Nephron progenitor cell (in vitro differentiated cells): ENCODE data around the gene LRRC14B.

Experiments
- DNase-seq: peaks from one replicate; pipeline ENCODE4 v3.0.0; 2021
- H3K27ac Mint-ChIP-seq: 2 replicates; pipeline ENCODE4 v1.8.0; 2021; ENCODE audit warnings: mild to moderate bottlenecking, moderate library complexity, mixed read lengths
- H3K27me3 Mint-ChIP-seq: 2 replicates; pipeline ENCODE4 v1.8.0; 2021; ENCODE audit warnings: mild to moderate bottlenecking, low read depth, mixed read lengths; ENCODE audit not compliant: poor library complexity
- H3K36me3 Mint-ChIP-seq: 2 replicates; pipeline ENCODE4 v1.8.0; 2021; ENCODE audit warnings: low read depth, mixed read lengths
- H3K4me1 Mint-ChIP-seq: 2 replicates; pipeline ENCODE4 v1.8.0; 2021; ENCODE audit warnings: mixed read lengths
- H3K4me3 Mint-ChIP-seq: 2 replicates; pipeline ENCODE4 v1.8.0; 2021; ENCODE audit warnings: mild to moderate bottlenecking, moderate library complexity, mixed read lengths
- H3K9me3 Mint-ChIP-seq: 2 replicates; pipeline ENCODE4 v1.8.0; 2021; ENCODE audit warnings: mild to moderate bottlenecking, moderate library complexity, mixed read lengths
- TF ChIP-seq, protein P1 (sequence below): fragments of 200-600 bp; sonication (generic); IDR thresholded peaks from 2 replicates; pipeline ENCODE4 v1.5.0; 2021; ENCODE audit warnings: antibody characterized with exemption

LRRC14B gene

DNA sequence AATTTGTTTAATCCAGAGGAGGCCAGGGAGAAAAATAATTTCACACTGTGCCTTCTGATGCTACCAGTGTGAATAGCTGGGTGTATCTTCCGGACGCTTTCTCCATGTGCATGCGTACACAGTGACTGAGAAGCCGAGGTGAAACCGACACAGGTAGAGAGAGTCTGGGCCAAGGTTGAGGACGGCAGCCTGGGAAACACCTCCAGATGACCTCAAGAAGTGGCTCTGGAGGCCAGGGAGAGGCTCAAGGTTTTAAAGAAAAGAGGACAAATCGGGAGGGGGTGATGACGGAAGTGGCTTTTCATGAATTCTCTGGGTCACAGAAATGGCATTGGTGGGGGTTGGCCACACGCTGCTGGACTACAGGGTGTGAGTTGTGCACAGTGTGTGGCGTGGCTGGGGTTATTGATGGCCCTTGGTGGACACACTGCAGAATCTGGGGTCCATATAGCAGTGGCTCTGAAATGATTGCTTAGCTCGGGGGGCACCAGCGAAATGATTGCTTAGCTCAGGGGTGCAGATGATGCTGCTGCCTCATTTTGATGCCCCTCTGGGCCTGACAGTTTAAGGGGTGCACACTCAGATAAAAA lies 34.1 kb upstream of the LRRC14B start:
- TF ChIP-seq, protein P1, sequence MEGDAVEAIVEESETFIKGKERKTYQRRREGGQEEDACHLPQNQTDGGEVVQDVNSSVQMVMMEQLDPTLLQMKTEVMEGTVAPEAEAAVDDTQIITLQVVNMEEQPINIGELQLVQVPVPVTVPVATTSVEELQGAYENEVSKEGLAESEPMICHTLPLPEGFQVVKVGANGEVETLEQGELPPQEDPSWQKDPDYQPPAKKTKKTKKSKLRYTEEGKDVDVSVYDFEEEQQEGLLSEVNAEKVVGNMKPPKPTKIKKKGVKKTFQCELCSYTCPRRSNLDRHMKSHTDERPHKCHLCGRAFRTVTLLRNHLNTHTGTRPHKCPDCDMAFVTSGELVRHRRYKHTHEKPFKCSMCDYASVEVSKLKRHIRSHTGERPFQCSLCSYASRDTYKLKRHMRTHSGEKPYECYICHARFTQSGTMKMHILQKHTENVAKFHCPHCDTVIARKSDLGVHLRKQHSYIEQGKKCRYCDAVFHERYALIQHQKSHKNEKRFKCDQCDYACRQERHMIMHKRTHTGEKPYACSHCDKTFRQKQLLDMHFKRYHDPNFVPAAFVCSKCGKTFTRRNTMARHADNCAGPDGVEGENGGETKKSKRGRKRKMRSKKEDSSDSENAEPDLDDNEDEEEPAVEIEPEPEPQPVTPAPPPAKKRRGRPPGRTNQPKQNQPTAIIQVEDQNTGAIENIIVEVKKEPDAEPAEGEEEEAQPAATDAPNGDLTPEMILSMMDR = no peak
- Mint-ChIP-seq H3K27me3 (peaks cover 3% of the 10 kb centered on the region), H3K36me3 (peaks cover 50% of the 10 kb centered on the region), H3K4me3 (no peak overlapping the region), H3K9me3 (no peaks in the 10 kb centered on the region), H3K4me1 (peaks cover 41% of the 10 kb centered on the region), H3K27ac (peak overlapping the region; percentile 71)
- DNase-seq = no peak

DNA sequence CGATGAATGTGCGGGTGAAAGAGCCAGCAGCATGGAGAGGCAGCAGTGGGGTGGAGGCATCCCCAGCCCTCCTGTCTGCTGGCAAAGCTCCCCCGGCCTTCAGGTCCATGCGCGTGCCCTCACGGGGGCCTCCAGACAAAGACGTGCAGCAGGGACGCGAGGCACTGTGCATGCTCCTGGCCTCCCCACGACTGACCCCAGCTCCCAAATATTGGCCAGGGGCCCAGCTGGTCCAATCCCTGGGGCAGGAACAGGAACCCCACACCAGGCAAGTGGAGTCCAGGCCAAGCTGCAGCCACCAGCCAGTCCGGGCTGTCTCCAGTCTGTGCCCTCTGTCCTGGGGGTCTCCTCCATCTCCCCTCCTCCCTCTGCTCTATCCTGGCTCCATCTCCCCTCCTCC lies 33.5 kb upstream of the LRRC14B start:
- TF ChIP-seq, protein P1 = no peak
- Mint-ChIP-seq H3K36me3 (peaks cover 44% of the 10 kb centered on the region), H3K4me1 (peaks cover 41% of the 10 kb centered on the region), H3K27ac (no peak overlapping the region), H3K4me3 (no peak overlapping the region), H3K27me3 (peaks cover 3% of the 10 kb centered on the region), H3K9me3 (no peaks in the 10 kb centered on the region)
- no peak for DNase-seq

DNA sequence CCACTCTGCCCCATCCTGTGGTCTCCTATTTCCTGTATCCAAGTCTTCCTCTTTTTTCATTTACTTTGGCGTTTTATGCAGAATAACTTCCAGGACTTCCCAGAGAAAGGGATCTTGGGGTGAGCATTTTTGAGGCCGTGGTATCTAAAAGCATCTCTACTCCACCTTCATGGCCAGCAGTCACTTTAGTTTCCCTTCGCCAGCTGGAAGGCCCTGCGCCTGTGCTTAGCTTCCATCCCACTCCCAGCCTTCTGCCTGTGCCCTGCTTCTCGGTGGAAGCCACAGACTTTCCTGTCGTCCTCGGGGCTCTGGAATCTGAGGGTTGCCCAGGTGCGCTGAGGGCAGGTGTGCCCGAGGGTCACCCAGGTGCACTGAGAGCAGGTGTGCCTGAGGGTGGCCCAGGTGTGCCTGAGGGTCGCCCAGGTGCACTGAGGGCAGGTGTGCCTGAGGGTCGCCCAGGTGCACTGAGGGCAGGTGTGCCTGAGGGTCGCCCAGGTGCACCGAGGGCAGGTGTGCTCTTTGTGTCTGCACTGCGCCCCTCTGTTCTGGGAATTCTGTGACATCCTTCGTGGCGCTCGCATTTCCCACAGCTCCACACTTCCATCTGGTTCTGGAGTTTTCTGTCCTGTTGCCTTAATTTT lies 32.4 kb upstream of the LRRC14B start:
- peaks cover 3% of the 10 kb centered on the region for H3K9me3 Mint-ChIP-seq
- peaks cover 3% of the 10 kb centered on the region for H3K27me3 Mint-ChIP-seq
- no peak overlapping the region for H3K4me3 Mint-ChIP-seq
- H3K27ac Mint-ChIP-seq = peak overlapping the region; percentile 29
- peaks cover 41% of the 10 kb centered on the region for H3K4me1 Mint-ChIP-seq
- DNase-seq = no peak
- TF ChIP-seq, protein P1 = no peak
- H3K36me3 Mint-ChIP-seq = peaks cover 44% of the 10 kb centered on the region

DNA sequence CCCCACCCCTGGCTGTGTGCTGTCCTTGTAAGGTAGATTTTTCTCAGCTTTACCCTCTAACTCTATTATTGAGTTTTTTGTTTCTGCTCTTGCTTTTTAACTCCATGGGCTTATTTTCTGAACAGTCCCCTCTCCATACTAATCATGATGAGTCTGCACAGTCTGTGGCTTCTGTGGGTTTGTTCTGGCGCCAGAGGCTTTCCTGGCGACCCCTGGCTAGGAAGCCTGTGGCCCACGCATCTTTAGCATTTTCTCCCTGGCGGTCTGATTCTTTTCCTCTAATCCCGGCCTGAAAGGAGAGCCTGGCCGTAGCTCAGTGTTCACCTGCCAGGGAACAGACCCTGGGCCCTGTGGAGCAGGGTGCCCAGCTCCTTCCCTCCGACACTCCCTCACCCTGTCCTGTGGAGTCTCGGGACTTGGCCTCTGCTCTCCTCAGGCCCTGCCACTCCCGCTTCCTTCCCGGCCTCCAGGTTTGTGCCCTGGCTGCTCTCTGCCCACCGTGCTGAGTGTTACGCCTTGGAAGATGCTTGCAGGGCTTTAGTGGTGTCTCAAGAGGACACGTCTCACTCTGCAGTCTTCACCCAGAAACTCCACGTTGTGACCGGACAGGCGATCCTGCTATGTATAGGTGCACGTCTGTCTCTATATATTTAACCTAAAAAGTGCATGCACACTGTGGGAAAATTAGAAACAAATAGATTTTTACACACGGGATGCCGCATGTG lies 31.7 kb upstream of the LRRC14B start:
- DNase-seq = no peak
- Mint-ChIP-seq H3K4me3 (no peak overlapping the region), H3K9me3 (peaks cover 10% of the 10 kb centered on the region), H3K27me3 (peaks cover 5% of the 10 kb centered on the region), H3K4me1 (peaks cover 35% of the 10 kb centered on the region), H3K27ac (peak overlapping the region; percentile 29), H3K36me3 (peaks cover 45% of the 10 kb centered on the region)
- TF ChIP-seq, protein P1 = no peak

DNA sequence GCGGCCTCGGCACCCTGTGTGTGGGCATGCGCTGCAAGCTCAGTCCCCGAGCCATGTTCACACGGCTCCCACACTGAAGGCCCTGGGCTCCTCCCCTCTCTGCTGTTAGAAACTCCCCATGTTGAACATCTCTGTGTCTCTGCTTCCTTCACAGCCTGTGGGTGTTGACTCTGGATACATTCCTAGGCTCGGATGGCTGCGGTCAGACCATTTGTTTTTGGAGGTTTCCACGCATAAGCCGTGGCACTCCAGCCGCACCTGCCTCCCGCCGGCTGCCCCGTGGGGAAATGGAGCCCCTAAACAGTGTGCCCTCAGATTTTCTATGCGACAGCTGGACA lies 31.2 kb upstream of the LRRC14B start:
- Mint-ChIP-seq H3K36me3 (peaks cover 45% of the 10 kb centered on the region), H3K27me3 (peaks cover 4% of the 10 kb centered on the region), H3K27ac (peak overlapping the region; percentile 33), H3K4me1 (peaks cover 30% of the 10 kb centered on the region), H3K4me3 (no peak overlapping the region), H3K9me3 (peaks cover 13% of the 10 kb centered on the region)
- TF ChIP-seq, protein P1 = no peak
- no peak for DNase-seq
